HAP-1 (cell line): ENCODE data around the gene STPG3.
"Not testable (repeated sequence)": the region's sequence is repeated elsewhere in the genome, so short reads cannot be mapped to it uniquely, and the experiment has no call there.

ENCODE experiments used
- DNase-seq, 2 experiments: peaks; one replicate each; pipeline ENCODE4 v3.0.0-alpha.2; 2016 to 2020; ENCODE audit warnings: low spot score in 2 of 2
- H3K27me3 ChIP-seq: fragments of 250-450 bp; sonication (Bioruptor Pico); 2 replicates; pipeline ENCODE4 v1.5.1; 2020; ENCODE audit warnings: low read depth, mild to moderate bottlenecking, moderate library complexity
- H3K36me3 ChIP-seq: fragments of 250-450 bp; sonication (Bioruptor Pico); replicated peaks from 2 replicates; pipeline ENCODE4 v1.5.1; 2020; ENCODE audit warnings: mild to moderate bottlenecking
- H3K4me1 ChIP-seq: fragments of 250-450 bp; sonication (Bioruptor Pico); 2 replicates; pipeline ENCODE4 v1.5.1; 2020; ENCODE audit warnings: mild to moderate bottlenecking
- H3K4me3 ChIP-seq: fragments of 250-450 bp; sonication (Bioruptor Pico); 2 replicates; pipeline ENCODE4 v1.5.1; 2020; ENCODE audit warnings: mild to moderate bottlenecking, moderate library complexity
- H3K9me3 ChIP-seq: fragments of 250-450 bp; sonication (Bioruptor Pico); 2 replicates; pipeline ENCODE4 v1.5.1; 2020; ENCODE audit warnings: mild to moderate bottlenecking, moderate library complexity
- in situ Hi-C: fragments of 300-500 bp; cut with MboI; formaldehyde crosslinking; loops from 3 replicates; pipeline ENCODE4 v1.14.3; 2020; ENCODE audit warnings: low sequenced_read_pairs, inconsistent platforms, mixed read lengths

STPG3 gene

DNA sequence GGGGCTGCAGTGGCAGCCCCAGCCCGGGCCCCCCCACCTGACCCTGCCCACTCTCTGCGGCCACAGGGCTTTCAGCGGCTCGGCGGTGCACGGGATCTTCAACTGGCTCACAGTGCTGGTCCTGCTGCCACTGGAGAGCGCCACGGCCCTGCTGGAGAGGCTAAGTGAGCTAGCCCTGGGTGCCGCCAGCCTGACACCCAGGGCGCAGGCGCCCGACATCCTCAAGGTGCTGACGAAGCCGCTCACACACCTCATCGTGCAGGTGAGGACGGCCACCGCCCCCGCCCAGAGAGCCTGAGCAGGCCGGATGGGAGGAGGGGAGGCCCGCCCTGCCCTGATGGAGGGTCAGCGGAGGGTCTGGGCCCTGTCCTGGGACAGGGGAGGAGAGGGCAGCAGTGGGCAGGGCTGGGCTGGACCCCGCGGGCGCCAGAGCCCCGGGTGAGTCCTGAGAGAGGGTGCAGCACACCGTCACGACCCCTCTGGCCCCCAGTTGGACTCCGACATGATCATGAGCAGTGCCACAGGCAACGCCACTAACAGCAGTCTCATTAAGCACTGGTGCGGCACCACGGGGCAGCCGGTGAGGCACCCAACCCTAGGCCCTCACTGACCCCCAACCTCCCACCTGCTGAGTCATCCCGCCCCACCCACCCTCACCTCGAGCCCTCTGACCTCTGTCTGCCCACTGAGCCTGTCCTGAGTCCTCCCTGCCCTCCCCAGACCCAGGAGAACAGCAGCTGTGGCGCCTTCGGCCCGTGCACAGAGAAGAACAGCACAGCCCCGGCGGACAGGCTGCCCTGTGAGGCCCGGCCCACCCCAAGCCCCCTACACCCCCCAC, 17.7 kb upstream of the STPG3 start:
- in situ Hi-C loops = loop anchor here (25.0 kb wide), 1 partner anchor 446 kb away; the partner anchor contains the start of genes CCDC183 and TMEM141
- H3K4me3 ChIP-seq = no peak overlapping the region
- no peaks in the 10 kb centered on the region for H3K27me3 ChIP-seq
- no peaks in the 10 kb centered on the region for H3K36me3 ChIP-seq
- H3K9me3 ChIP-seq = no peaks in the 10 kb centered on the region
- H3K4me1 ChIP-seq = peaks cover 5% of the 10 kb centered on the region
- DNase-seq = no peak

DNA sequence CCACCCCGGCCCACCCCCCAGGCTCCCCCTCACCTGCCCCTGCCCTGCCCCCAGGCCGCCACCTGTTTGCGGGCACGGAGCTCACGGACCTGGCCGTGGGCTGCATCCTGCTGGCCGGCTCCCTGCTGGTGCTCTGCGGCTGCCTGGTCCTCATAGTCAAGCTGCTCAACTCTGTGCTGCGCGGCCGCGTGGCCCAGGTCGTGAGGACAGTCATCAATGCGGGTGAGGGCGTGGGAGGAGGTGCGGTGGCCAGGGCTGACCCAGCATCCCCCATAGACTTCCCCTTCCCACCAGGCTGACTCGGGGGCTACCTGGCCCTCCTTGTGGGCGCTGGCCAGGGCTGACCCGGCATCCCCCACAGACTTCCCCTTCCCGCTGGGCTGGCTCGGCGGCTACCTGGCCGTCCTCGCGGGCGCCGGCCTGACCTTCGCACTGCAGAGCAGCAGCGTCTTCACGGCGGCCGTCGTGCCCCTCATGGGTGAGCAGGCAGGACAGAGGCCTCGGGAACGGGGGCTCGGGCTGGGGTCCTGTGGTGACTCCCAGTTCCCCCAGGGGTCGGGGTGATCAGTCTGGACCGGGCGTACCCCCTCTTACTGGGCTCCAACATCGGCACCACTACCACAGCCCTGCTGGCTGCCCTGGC, 16.9 kb upstream of the STPG3 start:
- no peak overlapping the region for H3K4me3 ChIP-seq
- peaks cover 4% of the 10 kb centered on the region; the same call in 1 of the 2 replicates for H3K36me3 ChIP-seq
- no peak for DNase-seq
- no peaks in the 10 kb centered on the region for H3K9me3 ChIP-seq
- H3K4me1 ChIP-seq = peaks cover 11% of the 10 kb centered on the region
- in situ Hi-C loops = loop anchor here (25.0 kb wide), 1 partner anchor 447 kb away; the partner anchor contains the start of genes CCDC183 and TMEM141
- no peaks in the 10 kb centered on the region for H3K27me3 ChIP-seq

DNA sequence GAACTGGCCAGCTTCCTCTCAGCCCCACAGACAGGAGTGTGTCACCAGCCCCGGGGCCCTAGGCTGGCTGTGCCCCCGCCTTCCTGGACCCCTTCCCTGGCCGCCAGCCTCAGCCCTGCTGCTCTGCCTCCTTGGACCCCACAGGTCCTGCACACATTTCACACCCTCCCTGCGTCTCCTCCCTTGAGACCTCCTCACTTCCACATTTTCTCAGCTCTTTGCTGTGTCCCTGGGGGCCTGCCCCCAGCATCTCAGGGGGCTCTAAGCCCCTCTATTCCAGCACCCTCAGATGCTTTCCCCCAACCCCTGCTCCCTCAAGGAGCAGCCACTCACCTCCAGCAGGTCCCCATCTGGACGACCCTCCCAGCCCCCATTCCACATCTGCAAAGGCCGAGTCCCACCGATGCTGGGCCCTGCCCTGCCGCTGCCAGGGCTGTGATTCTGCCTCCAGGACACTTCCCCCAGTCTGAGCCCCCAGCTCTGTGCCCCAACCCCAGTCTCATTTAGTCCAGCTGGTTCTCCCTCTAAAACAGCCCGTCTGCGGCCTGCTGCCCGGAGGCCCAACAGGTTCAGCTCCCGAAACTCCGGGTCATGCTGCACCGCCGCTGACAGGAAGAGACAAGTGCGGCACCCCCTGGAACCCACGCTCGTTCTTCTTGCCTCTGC, 16.2 kb upstream of the STPG3 start:
- H3K4me1 ChIP-seq = peaks cover 11% of the 10 kb centered on the region
- H3K4me3 ChIP-seq = no peak overlapping the region
- no peak for DNase-seq
- in situ Hi-C loops = loop anchor here (25.0 kb wide), 1 partner anchor 448 kb away; the partner anchor contains the start of genes CCDC183 and TMEM141
- H3K9me3 ChIP-seq = no peaks in the 10 kb centered on the region
- H3K36me3 ChIP-seq = peaks cover 4% of the 10 kb centered on the region; the same call in 1 of the 2 replicates
- H3K27me3 ChIP-seq = no peaks in the 10 kb centered on the region

GRCh38 chr9:137235424-137236237, 15.5 kb upstream of the STPG3 start:
- Histone ChIP-seq H3K27me3 (no peaks in the 10 kb centered on the region), H3K4me1 (peaks cover 11% of the 10 kb centered on the region), H3K36me3 (peaks cover 4% of the 10 kb centered on the region; the same call in 1 of the 2 replicates), H3K4me3 (no peak overlapping the region), H3K9me3 (no peaks in the 10 kb centered on the region)
- DNase-seq = no peak
- in situ Hi-C loops = loop anchor here (25.0 kb wide), 1 partner anchor 448 kb away; the partner anchor contains the start of genes CCDC183 and TMEM141

- no peaks in the 10 kb centered on the region for H3K27me3 ChIP-seq
- H3K36me3 ChIP-seq = peaks cover 4% of the 10 kb centered on the region; the same call in 1 of the 2 replicates
- in situ Hi-C loops = loop anchor here (25.0 kb wide), 1 partner anchor 449 kb away; the partner anchor contains the start of genes CCDC183 and TMEM141
- H3K4me3 ChIP-seq = peak overlapping the region; percentile 8; the same call in 1 of the 2 replicates
- peaks cover 11% of the 10 kb centered on the region for H3K4me1 ChIP-seq
- peak; percentile 56 to 96 for DNase-seq
- no peaks in the 10 kb centered on the region for H3K9me3 ChIP-seq
Observed at GRCh38 chr9:137236238-137236935, 14.7 kb upstream of the STPG3 start.

- no peak for DNase-seq
- in situ Hi-C loops = loop anchor here (25.0 kb wide), 1 partner anchor 450 kb away; the partner anchor contains the start of genes CCDC183 and TMEM141
- Histone ChIP-seq H3K27me3 (no peaks in the 10 kb centered on the region), H3K4me1 (peaks cover 11% of the 10 kb centered on the region), H3K9me3 (no peaks in the 10 kb centered on the region), H3K4me3 (peak overlapping the region; percentile 8; the same call in 1 of the 2 replicates), H3K36me3 (peaks cover 8% of the 10 kb centered on the region)
Observed at GRCh38 chr9:137236936-137237421, 14.1 kb upstream of the STPG3 start.

GRCh38 chr9:137237759-137238726, 13.0 kb upstream of the STPG3 start:
- in situ Hi-C loops = loop anchor here (25.0 kb wide), 1 partner anchor 451 kb away; the partner anchor contains the start of genes CCDC183 and TMEM141

DNA sequence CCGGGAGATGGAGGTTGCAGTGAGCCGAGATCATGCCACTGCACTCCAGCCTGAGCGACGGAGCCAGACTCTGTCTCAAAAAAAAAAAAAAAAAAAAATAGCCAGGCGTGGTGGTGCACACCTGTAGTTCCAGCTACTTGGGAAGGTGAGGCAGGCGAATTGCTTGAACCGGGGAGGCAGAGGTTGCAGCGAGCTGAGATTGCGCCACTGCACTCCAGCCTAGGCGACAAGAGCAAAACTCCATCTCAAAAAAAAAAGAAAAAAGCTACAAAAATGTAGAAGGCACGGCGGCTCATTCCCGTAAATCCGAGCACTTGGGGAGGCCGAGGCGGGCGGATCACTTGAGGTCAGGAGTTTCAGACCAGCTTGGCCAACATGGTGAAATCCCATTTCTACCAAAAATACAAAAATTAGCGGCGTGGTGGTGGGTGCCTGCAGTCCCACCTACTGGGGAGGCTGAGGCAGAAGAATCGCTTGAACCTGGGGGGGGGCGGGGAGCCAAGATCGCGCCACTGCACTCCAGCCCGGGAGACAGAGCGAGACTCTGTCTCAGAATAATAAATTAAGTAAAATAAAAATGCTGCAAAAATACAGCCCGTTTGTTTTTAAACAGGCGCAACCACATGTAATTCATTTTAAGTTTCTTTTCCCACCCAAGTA, 11.4 kb upstream of the STPG3 start:
- Histone ChIP-seq H3K4me1 (peaks cover 11% of the 10 kb centered on the region), H3K36me3 (peaks cover 30% of the 10 kb centered on the region), H3K4me3 (peak overlapping the region; percentile 81)
- in situ Hi-C loops = loop anchor here (25.0 kb wide), 1 partner anchor 452 kb away; the partner anchor contains the start of genes CCDC183 and TMEM141
- H3K27me3 ChIP-seq, H3K9me3 ChIP-seq, DNase-seq: not testable (repeated sequence)

More at GRCh38 chr9:137237759-137238726, 13.0 kb upstream of the STPG3 start:
- Histone ChIP-seq H3K9me3 (no peaks in the 10 kb centered on the region), H3K4me3 (no peak overlapping the region), H3K36me3 (peaks cover 19% of the 10 kb centered on the region), H3K27me3 (no peaks in the 10 kb centered on the region), H3K4me1 (peaks cover 11% of the 10 kb centered on the region)
- no peak for DNase-seq

GRCh38 chr9:137240318-137240840, 10.7 kb upstream of the STPG3 start:
- in situ Hi-C loops = loop anchor here (25.0 kb wide), 1 partner anchor 453 kb away; the partner anchor contains the start of genes CCDC183 and TMEM141
- peaks cover 11% of the 10 kb centered on the region for H3K4me1 ChIP-seq
- DNase-seq = peak in 1 of 2 experiments; percentile 71
- H3K9me3 ChIP-seq = no peaks in the 10 kb centered on the region
- peak overlapping the region; percentile 81 for H3K4me3 ChIP-seq
- H3K27me3 ChIP-seq = no peaks in the 10 kb centered on the region
- peaks cover 30% of the 10 kb centered on the region for H3K36me3 ChIP-seq

- no peaks in the 10 kb centered on the region for H3K27me3 ChIP-seq
- peak; percentile 99 for DNase-seq
- peak within 1 kb of the TSS; percentile 82 for H3K4me3 ChIP-seq
- H3K4me1 ChIP-seq = peaks cover 11% of the 10 kb centered on the region
- in situ Hi-C loops = loop anchor here (25.0 kb wide), 1 partner anchor 454 kb away; the partner anchor contains the start of genes CCDC183 and TMEM141
- peaks cover 30% of the 10 kb centered on the region for H3K36me3 ChIP-seq
- H3K9me3 ChIP-seq = no peaks in the 10 kb centered on the region
Observed at GRCh38 chr9:137240841-137241489, 10.1 kb upstream of the STPG3 start, which contains the start of gene TUBB4B. TUBB4B (plus strand) TSS chr9:137241287; CDS start chr9:137241361, 74 bp downstream.
